Medulla oblongata (tissue), 1 donor: ENCODE measurements around the gene ATP8A2.

Source experiments
- DNase-seq: peaks from one replicate; pipeline ENCODE4 v3.0.0-alpha.2; 2015; ENCODE audit errors: extremely low spot score

The ATP8A2 gene

GRCh38 chr13:25881136-25881926, 509.6 kb downstream of the ATP8A2 start:
- DNase-seq: no peak

GRCh38 chr13:25881971-25882451, 510.2 kb downstream of the ATP8A2 start:
- DNase-seq: no peak

- no peak for DNase-seq
Measured at GRCh38 chr13:25882466-25883357, 510.9 kb downstream of the ATP8A2 start.

GRCh38 chr13:25885418-25885817, 513.6 kb downstream of the ATP8A2 start:
- DNase-seq: no peak

GRCh38 chr13:25886438-25887214, 514.9 kb downstream of the ATP8A2 start:
- DNase-seq: no peak

- no peak for DNase-seq
Measured at GRCh38 chr13:25887962-25888655, 516.3 kb downstream of the ATP8A2 start.

- DNase-seq: no peak
Measured at GRCh38 chr13:25890671-25891212, 519.0 kb downstream of the ATP8A2 start.

- DNase-seq: no peak
Measured at GRCh38 chr13:25898991-25899390, 527.2 kb downstream of the ATP8A2 start.

- no peak for DNase-seq
Measured at GRCh38 chr13:25899464-25899863, 527.7 kb downstream of the ATP8A2 start.

- DNase-seq: no peak
Measured at GRCh38 chr13:25899952-25900351, 528.2 kb downstream of the ATP8A2 start.

GRCh38 chr13:25901460-25902376, 529.9 kb downstream of the ATP8A2 start:
- no peak for DNase-seq

GRCh38 chr13:25902455-25902854, 530.7 kb downstream of the ATP8A2 start:
- no peak for DNase-seq

GRCh38 chr13:25902891-25903341, 531.1 kb downstream of the ATP8A2 start:
- DNase-seq: no peak

GRCh38 chr13:25904830-25905229, 533.1 kb downstream of the ATP8A2 start:
- no peak for DNase-seq

- DNase-seq: no peak
Measured at GRCh38 chr13:25905611-25906010, 533.8 kb downstream of the ATP8A2 start.

- DNase-seq: no peak
Measured at GRCh38 chr13:25906191-25906661, 534.5 kb downstream of the ATP8A2 start.

GRCh38 chr13:25908366-25908765, 536.6 kb downstream of the ATP8A2 start:
- DNase-seq: no peak

- DNase-seq: no peak
Measured at GRCh38 chr13:25910243-25910642, 538.5 kb downstream of the ATP8A2 start.

GRCh38 chr13:25910991-25911419, 539.2 kb downstream of the ATP8A2 start:
- no peak for DNase-seq

- DNase-seq: no peak
Measured at GRCh38 chr13:25912961-25913360, 541.2 kb downstream of the ATP8A2 start.
